Peyer's patch (tissue), 4 donors: ENCODE measurements around the gene KCNJ5. TPM values are rescaled to one million over a fixed set of nuclear protein-coding genes. Genes with fewer than 3 reads are reported as not detected.

Source experiments
- DNase-seq, 3 donors: peaks; one replicate each; pipeline ENCODE4 v3.0.0-alpha.2; 2017 to 2019
- H3K27ac ChIP-seq, 4 donors: fragments of 200-600 bp; sonication (generic); one replicate each; pipeline ENCODE4 v1.5.1; 2016 to 2019
- H3K27me3 ChIP-seq, 2 donors: fragments of 200-600 bp; sonication (generic); one replicate each; pipeline ENCODE4 v1.5.1; 2019
- H3K36me3 ChIP-seq, 3 donors: fragments of 200-600 bp; sonication (generic); one replicate each; pipeline ENCODE4 v1.5.1; 2016 to 2019
- H3K4me1 ChIP-seq, 4 donors: fragments of 200-600 bp; sonication (generic); one replicate each; pipeline ENCODE4 v1.5.1; 2016 to 2019
- H3K4me3 ChIP-seq, 4 donors: fragments of 200-600 bp; sonication (generic); 1 replicate in 3 of 4; 2 replicates in 1 of 4; pipeline ENCODE4 v1.5.1; 2016 to 2019; ENCODE audit warnings: mild to moderate bottlenecking in 1 of 4
- H3K9me3 ChIP-seq, 4 donors: fragments of 200-600 bp; sonication (generic); one replicate each; pipeline ENCODE4 v1.5.1; 2016 to 2019; ENCODE audit warnings: mild to moderate bottlenecking in 1 of 4
- POLR2A ChIP-seq, 2 donors: fragments of 450-650 bp; IDR thresholded peaks; one replicate each; pipeline ENCODE4 v1.5.1; 2017; ENCODE audit warnings: antibody characterized with exemption in 2 of 2, mild to moderate bottlenecking in 2 of 2, moderate library complexity in 2 of 2
- total RNA-seq, 4 donors: library from RNA; depleted of rRNA; stranded (reverse); fragments of >200 nt; gene quantifications; one replicate each; pipeline ENCODE4 v1.1.0, GENCODE V29; 2016
- TF ChIP-seq, protein P1 (sequence below), 6 experiments: fragments of 450-650 bp in 4 of 6; fragments of 200-600 bp in 2 of 6; sonication (generic) in 1 of 6; IDR thresholded peaks; one replicate each; pipeline ENCODE4 v1.5.1; 2017 to 2019; ENCODE audit warnings: antibody characterized with exemption in 6 of 6, mild to moderate bottlenecking in 3 of 6, moderate library complexity in 1 of 6

Gene KCNJ5
- total RNA-seq, 4 donors from 2014 or later = 1.6 TPM; not detected in 3

DNA sequence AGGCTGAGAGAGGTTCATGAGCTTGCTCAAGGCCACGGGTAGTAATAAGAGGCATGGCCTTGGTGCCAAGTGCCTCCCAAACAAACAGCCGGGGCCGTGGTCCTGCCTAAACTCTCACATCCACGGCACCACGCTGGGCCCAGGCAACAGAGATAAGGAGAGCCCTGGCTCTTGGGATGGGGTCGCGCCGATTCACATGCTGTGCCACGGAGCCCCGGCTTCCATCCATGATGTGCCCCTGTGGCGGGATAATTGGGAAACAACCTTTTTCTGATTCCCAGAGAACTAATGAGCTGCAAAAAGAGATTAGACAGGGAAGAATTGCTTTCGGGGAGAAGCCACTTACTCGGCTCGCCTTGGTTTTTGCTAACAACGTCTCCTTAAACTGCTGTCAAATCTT lies 29.5 kb downstream of the KCNJ5 start:
- TF ChIP-seq POLR2A (IDR thresholded peaks at IDR 0.05) = no peak
- TF ChIP-seq, protein P1, sequence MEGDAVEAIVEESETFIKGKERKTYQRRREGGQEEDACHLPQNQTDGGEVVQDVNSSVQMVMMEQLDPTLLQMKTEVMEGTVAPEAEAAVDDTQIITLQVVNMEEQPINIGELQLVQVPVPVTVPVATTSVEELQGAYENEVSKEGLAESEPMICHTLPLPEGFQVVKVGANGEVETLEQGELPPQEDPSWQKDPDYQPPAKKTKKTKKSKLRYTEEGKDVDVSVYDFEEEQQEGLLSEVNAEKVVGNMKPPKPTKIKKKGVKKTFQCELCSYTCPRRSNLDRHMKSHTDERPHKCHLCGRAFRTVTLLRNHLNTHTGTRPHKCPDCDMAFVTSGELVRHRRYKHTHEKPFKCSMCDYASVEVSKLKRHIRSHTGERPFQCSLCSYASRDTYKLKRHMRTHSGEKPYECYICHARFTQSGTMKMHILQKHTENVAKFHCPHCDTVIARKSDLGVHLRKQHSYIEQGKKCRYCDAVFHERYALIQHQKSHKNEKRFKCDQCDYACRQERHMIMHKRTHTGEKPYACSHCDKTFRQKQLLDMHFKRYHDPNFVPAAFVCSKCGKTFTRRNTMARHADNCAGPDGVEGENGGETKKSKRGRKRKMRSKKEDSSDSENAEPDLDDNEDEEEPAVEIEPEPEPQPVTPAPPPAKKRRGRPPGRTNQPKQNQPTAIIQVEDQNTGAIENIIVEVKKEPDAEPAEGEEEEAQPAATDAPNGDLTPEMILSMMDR (IDR thresholded peaks at IDR 0.05) = no peak
- H3K27me3 ChIP-seq = no peaks in the 10 kb centered on the region
- no peaks in the 10 kb centered on the region for H3K36me3 ChIP-seq
- H3K9me3 ChIP-seq = no peaks in the 10 kb centered on the region
- H3K4me1 ChIP-seq = no peaks in the 10 kb centered on the region
- DNase-seq = no peak
- no peak overlapping the region for H3K27ac ChIP-seq
- H3K4me3 ChIP-seq = no peak overlapping the region

DNA sequence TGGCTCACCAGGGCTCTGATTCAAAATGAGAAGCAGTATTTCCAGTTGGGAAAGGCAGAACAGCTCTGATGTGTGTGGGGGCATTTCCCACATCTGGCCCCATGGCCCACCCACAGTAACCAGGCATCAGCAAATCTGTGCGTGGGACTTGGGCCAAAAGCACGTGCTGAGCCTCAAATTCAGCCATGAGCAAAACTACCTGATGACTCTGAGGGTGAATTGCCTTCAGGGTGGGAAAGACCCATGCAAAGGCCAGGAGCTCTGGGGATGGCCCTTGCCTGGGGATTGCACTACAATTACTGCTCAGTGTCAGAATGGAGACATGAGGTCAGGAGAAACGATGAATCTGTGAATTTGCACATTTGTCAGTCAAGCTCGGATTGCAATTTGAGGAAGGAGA lies 30.6 kb downstream of the KCNJ5 start:
- Histone ChIP-seq H3K27ac (no peak overlapping the region), H3K36me3 (no peaks in the 10 kb centered on the region), H3K27me3 (no peaks in the 10 kb centered on the region), H3K9me3 (no peaks in the 10 kb centered on the region), H3K4me3 (no peak overlapping the region), H3K4me1 (no peaks in the 10 kb centered on the region)
- no peak for DNase-seq
- TF ChIP-seq POLR2A (IDR thresholded peaks at IDR 0.05) = no peak
- TF ChIP-seq, protein P1 (IDR thresholded peaks at IDR 0.05) = no peak

DNA sequence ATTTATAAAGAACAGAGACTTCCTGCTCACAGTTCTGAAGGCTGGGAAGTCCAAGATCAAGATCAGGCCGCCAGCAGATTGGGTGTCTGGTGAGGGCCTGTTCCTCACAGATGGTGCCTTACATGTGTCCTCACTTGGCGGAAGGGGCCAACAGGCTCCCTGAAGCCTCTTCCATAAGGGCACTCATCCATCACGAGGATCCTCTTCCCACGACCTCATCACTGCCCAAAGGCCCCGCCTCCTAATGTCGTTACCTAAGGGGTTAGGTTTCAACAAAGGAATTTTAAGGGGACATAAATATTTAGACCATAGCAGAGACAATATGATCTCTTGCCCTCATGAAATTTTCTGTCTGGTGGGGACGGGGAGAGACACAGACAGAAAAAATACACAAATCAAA lies 32.9 kb downstream of the KCNJ5 start:
- no peaks in the 10 kb centered on the region for H3K9me3 ChIP-seq
- H3K27ac ChIP-seq = no peak overlapping the region
- no peak overlapping the region for H3K4me3 ChIP-seq
- no peak for DNase-seq
- no peak for TF ChIP-seq POLR2A (IDR thresholded peaks at IDR 0.05)
- TF ChIP-seq, protein P1 (IDR thresholded peaks at IDR 0.05) = no peak
- no peaks in the 10 kb centered on the region for H3K27me3 ChIP-seq
- no peaks in the 10 kb centered on the region for H3K4me1 ChIP-seq
- no peaks in the 10 kb centered on the region for H3K36me3 ChIP-seq

DNA sequence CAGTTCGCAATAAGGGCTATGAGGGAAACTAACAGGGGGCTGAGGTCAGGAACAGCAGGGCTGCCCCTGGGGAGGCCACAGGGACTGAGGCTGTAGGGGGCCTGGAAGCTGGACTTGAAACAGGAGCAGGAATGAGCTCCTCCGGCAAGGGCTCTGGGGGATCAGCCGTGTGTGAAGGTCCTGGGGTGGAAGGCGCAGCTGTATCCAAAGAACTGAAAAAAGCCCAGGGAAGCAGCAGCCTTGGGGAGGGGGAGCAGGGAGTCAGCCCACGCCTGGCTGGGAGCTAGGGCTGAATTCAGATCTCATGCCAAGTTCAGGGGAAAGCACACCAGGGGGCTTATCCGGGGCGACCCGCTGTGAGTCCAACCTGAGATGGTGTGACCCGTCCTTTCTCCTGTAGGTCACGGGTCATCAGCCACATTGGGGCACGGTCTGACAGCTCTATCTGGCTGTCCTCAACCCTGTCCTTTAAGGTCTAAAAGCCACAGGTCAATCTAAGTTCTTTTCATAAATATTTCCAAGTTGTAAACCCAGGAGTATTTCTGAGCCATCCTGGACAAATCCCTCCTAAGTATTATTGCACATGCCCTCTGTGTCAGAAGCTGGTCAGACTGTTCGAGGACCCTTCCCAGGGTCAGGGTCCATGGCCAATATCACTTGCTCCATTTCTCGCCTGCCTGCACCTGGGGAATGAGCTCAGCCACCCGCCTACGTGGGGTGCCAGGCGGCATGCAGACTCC lies 33.5 kb downstream of the KCNJ5 start:
- no peaks in the 10 kb centered on the region for H3K27me3 ChIP-seq
- H3K27ac ChIP-seq = no peak overlapping the region
- no peaks in the 10 kb centered on the region for H3K4me1 ChIP-seq
- H3K4me3 ChIP-seq = no peak overlapping the region
- TF ChIP-seq, protein P1 (IDR thresholded peaks at IDR 0.05) = no peak
- no peak for TF ChIP-seq POLR2A (IDR thresholded peaks at IDR 0.05)
- H3K36me3 ChIP-seq = no peaks in the 10 kb centered on the region
- no peaks in the 10 kb centered on the region for H3K9me3 ChIP-seq
- no peak for DNase-seq

DNA sequence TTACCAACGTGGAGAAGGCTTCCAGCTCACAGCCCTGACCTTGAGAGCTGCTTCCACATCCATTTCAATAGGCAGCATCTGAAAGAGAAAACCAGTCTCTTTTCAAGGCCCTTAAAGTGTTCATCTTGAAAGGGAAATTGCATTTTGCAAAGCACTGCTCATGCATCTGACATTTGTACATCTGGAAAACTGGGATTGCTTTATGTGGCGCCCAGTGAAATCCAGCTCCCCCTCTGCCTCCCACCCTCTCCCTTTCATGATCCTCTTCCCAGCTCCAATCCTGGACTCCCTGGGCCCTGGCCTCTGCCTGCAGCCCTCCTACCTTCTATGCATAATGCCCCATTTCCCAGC lies 34.1 kb downstream of the KCNJ5 start:
- Histone ChIP-seq H3K9me3 (no peaks in the 10 kb centered on the region), H3K4me3 (no peak overlapping the region), H3K36me3 (no peaks in the 10 kb centered on the region), H3K4me1 (no peaks in the 10 kb centered on the region), H3K27ac (no peak overlapping the region), H3K27me3 (no peaks in the 10 kb centered on the region)
- no peak for DNase-seq
- TF ChIP-seq, protein P1 (IDR thresholded peaks at IDR 0.05) = no peak
- TF ChIP-seq POLR2A (IDR thresholded peaks at IDR 0.05) = no peak

DNA sequence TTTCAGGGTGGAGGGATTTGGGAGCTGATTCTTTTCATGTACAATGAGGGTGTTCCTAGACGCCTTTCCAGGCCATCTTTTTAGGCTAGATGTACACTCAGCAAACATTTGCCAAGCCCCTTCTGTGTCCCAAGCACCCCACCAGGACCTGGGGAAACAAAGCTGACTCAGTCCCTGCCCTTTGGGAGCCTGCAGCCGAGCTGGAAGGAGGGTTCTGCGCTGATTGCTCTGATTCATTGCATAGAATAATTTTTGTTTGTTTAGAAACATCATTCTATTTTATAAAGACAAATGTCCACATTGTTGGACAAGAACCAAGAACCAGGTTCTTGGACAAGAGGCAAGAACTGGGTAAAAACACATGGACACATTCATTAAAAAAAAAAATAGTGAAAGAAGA lies 34.8 kb downstream of the KCNJ5 start:
- Histone ChIP-seq H3K4me1 (no peaks in the 10 kb centered on the region), H3K36me3 (no peaks in the 10 kb centered on the region), H3K4me3 (no peak overlapping the region), H3K27me3 (no peaks in the 10 kb centered on the region), H3K9me3 (no peaks in the 10 kb centered on the region), H3K27ac (no peak overlapping the region)
- DNase-seq = no peak
- TF ChIP-seq POLR2A (IDR thresholded peaks at IDR 0.05) = no peak
- TF ChIP-seq, protein P1 (IDR thresholded peaks at IDR 0.05) = no peak
